Panc1 (cell line): ENCODE results near the gene NEGR1.

Source experiments
- POLR2AphosphoS5 ChIP-seq: IDR thresholded peaks from 2 replicates; pipeline ENCODE4 v1.6.1; 2012; ENCODE audit warnings: mild to moderate bottlenecking, low read depth, low read length, moderate library complexity
- SIN3A ChIP-seq: IDR thresholded peaks from 2 replicates; pipeline ENCODE4 v1.6.1; 2012; ENCODE audit warnings: low read depth, mild to moderate bottlenecking, low read length, moderate library complexity, borderline replicate concordance; ENCODE audit not compliant: insufficient read depth
- TF ChIP-seq, protein P1 (sequence below): fragments of 450-650 bp; IDR thresholded peaks from 2 replicates; pipeline ENCODE4 v1.5.1; 2017; ENCODE audit warnings: mild to moderate bottlenecking
- TF ChIP-seq, protein P2 (sequence below), 2 experiments: IDR thresholded peaks; 2 replicates each; pipeline ENCODE4 v1.6.1; 2011 to 2012; ENCODE audit warnings: low read depth in 2 of 2, control low read depth in 1 of 2, low read length in 1 of 2, mild to moderate bottlenecking in 1 of 2, moderate library complexity in 1 of 2; ENCODE audit not compliant: insufficient read depth in 1 of 2

DNA sequence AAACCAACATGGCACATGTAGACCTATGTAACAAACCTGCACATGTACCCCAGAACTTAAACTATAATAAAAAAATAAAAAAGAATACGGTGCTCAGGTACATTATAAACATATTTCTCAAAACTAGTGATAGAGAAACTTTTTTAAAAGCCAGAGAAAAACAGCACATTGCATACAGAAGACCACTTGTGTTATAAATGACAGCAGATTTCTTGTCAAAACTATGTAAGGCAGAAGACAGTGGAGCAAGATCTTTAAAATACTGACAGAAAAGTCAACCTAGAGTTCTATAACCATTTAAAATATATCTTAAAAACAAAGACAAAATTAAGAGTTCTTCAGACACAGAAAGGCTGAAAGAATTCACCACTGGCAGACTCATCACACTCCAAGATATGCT, 144.7 kb downstream of the NEGR1 start:
- TF ChIP-seq, protein P1, sequence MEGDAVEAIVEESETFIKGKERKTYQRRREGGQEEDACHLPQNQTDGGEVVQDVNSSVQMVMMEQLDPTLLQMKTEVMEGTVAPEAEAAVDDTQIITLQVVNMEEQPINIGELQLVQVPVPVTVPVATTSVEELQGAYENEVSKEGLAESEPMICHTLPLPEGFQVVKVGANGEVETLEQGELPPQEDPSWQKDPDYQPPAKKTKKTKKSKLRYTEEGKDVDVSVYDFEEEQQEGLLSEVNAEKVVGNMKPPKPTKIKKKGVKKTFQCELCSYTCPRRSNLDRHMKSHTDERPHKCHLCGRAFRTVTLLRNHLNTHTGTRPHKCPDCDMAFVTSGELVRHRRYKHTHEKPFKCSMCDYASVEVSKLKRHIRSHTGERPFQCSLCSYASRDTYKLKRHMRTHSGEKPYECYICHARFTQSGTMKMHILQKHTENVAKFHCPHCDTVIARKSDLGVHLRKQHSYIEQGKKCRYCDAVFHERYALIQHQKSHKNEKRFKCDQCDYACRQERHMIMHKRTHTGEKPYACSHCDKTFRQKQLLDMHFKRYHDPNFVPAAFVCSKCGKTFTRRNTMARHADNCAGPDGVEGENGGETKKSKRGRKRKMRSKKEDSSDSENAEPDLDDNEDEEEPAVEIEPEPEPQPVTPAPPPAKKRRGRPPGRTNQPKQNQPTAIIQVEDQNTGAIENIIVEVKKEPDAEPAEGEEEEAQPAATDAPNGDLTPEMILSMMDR, result no peak
- TF ChIP-seq SIN3A (no peak), POLR2AphosphoS5 (no peak)
- TF ChIP-seq, protein P2, sequence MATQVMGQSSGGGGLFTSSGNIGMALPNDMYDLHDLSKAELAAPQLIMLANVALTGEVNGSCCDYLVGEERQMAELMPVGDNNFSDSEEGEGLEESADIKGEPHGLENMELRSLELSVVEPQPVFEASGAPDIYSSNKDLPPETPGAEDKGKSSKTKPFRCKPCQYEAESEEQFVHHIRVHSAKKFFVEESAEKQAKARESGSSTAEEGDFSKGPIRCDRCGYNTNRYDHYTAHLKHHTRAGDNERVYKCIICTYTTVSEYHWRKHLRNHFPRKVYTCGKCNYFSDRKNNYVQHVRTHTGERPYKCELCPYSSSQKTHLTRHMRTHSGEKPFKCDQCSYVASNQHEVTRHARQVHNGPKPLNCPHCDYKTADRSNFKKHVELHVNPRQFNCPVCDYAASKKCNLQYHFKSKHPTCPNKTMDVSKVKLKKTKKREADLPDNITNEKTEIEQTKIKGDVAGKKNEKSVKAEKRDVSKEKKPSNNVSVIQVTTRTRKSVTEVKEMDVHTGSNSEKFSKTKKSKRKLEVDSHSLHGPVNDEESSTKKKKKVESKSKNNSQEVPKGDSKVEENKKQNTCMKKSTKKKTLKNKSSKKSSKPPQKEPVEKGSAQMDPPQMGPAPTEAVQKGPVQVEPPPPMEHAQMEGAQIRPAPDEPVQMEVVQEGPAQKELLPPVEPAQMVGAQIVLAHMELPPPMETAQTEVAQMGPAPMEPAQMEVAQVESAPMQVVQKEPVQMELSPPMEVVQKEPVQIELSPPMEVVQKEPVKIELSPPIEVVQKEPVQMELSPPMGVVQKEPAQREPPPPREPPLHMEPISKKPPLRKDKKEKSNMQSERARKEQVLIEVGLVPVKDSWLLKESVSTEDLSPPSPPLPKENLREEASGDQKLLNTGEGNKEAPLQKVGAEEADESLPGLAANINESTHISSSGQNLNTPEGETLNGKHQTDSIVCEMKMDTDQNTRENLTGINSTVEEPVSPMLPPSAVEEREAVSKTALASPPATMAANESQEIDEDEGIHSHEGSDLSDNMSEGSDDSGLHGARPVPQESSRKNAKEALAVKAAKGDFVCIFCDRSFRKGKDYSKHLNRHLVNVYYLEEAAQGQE (IDR thresholded peaks at IDR 0.05; ENCODE audit: insufficient read depth in 1 of 2, low read depth in 2 of 2, low read length in 1 of 2), result no peak
